Subcutaneous abdominal adipose tissue (tissue), 5 donors: ENCODE data around the gene NCOA6.

Experiments used
- H3K27ac ChIP-seq: one replicate; pipeline ENCODE4 v1.7.0; 2013; ENCODE audit warnings: low read depth, mild to moderate bottlenecking, inconsistent platforms, low read length, moderate library complexity
- H3K27me3 ChIP-seq, 5 donors: one replicate each; pipeline ENCODE4 v1.7.0; 2013; ENCODE audit warnings: low read length in 5 of 5, inconsistent platforms in 1 of 5; ENCODE audit not compliant: control insufficient read depth in 5 of 5, insufficient read depth in 4 of 5
- H3K36me3 ChIP-seq, 5 donors: one replicate each; pipeline ENCODE4 v1.7.0; 2013; ENCODE audit warnings: low read length in 5 of 5; ENCODE audit not compliant: control insufficient read depth in 5 of 5, insufficient read depth in 5 of 5
- H3K4me1 ChIP-seq, 5 donors: one replicate each; pipeline ENCODE4 v1.7.0; 2013; ENCODE audit warnings: low read length in 5 of 5, mild to moderate bottlenecking in 3 of 5, moderate library complexity in 1 of 5; ENCODE audit not compliant: control insufficient read depth in 5 of 5, insufficient read depth in 5 of 5
- H3K4me3 ChIP-seq, 5 donors: one replicate each; pipeline ENCODE4 v1.7.0; 2013; ENCODE audit warnings: low read length in 5 of 5, low read depth in 1 of 5
- H3K9ac ChIP-seq, 5 donors: one replicate each; pipeline ENCODE4 v1.7.0; 2013; ENCODE audit warnings: low read length in 5 of 5, mild to moderate bottlenecking in 4 of 5, moderate library complexity in 3 of 5
- H3K9me3 ChIP-seq, 5 donors: one replicate each; pipeline ENCODE4 v1.7.0; 2013; ENCODE audit warnings: low read length in 5 of 5; ENCODE audit not compliant: control insufficient read depth in 5 of 5
- donor health status: healthy.
- donor health status: healthy.
- donor health status: healthy.
- donor health status: healthy.
- donor health status: healthy.

Gene NCOA6

DNA sequence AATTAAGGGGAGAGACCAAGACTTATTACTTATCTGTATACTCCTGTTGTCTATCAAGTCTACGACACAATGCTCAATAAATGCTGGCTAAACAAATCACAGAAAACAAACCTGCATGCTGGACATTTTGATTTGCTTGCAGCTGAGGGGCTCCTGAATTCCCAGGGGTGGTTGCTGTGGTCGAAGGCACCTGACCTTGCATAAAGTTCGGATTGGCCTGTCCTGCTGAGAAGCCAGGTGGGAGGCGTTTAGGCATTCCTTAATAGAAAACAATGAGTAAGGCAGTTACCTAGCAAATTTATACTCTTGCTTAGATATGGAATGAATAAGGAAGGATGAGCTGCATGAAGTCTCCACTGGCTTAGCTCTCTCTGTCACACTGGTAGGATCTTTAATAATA lies 70.8 kb downstream of the NCOA6 start:
- Histone ChIP-seq H3K9me3 (no peaks in the 10 kb centered on the region), H3K9ac (no peak overlapping the region), H3K4me1 (peaks cover 0 to 5% (median 0%) of the 10 kb centered on the region in 5 donors), H3K36me3 (peaks cover 38 to 92% (median 72%) of the 10 kb centered on the region in 5 donors), H3K27ac (no peak overlapping the region), H3K4me3 (no peak overlapping the region), H3K27me3 (no peaks in the 10 kb centered on the region)

GRCh38 chr20:34753706-34754461 lies 71.6 kb downstream of the NCOA6 start:
- Histone ChIP-seq H3K36me3 (peaks cover 36 to 92% (median 77%) of the 10 kb centered on the region in 5 donors), H3K27ac (no peak overlapping the region), H3K27me3 (no peaks in the 10 kb centered on the region), H3K9ac (no peak overlapping the region), H3K4me3 (no peak overlapping the region), H3K4me1 (peaks cover 0 to 5% (median 0%) of the 10 kb centered on the region in 5 donors), H3K9me3 (no peaks in the 10 kb centered on the region)

DNA sequence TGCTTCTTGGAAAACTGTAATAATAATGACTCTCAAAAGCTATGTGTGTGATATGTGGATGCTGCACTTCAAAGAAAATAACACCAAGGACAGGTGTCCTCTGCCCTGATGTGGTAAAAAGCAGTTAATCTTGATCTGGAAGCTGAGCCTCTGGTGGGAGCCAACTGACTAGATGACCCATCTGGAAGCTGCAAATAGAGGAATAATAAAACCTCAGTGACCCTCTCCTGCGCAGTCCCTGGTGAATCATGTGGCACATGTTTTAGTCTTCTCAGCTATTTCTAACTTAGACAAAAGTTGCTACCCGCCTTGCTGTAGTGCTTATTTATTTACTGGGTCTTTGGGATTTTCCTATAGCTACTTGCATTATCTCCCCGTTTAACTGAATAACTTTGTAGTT lies 74.0 kb downstream of the NCOA6 start:
- no peak overlapping the region for H3K27ac ChIP-seq
- H3K36me3 ChIP-seq = peaks cover 29 to 83% (median 61%) of the 10 kb centered on the region in 5 donors
- H3K4me1 ChIP-seq = peaks cover 0 to 5% (median 0%) of the 10 kb centered on the region in 5 donors
- H3K4me3 ChIP-seq = no peak overlapping the region
- H3K9ac ChIP-seq = no peak overlapping the region
- no peaks in the 10 kb centered on the region for H3K27me3 ChIP-seq
- H3K9me3 ChIP-seq = no peaks in the 10 kb centered on the region

GRCh38 chr20:34750484-34750883 lies 75.0 kb downstream of the NCOA6 start:
- Histone ChIP-seq H3K27me3 (no peaks in the 10 kb centered on the region), H3K27ac (no peak overlapping the region), H3K4me1 (peaks cover 0 to 7% (median 0%) of the 10 kb centered on the region in 5 donors), H3K9me3 (no peaks in the 10 kb centered on the region), H3K36me3 (peaks cover 24 to 84% (median 65%) of the 10 kb centered on the region in 5 donors), H3K9ac (no peak overlapping the region), H3K4me3 (no peak overlapping the region)

- H3K36me3 ChIP-seq = peaks cover 26 to 82% (median 56%) of the 10 kb centered on the region in 5 donors
- peaks cover 0 to 10% (median 0%) of the 10 kb centered on the region in 5 donors for H3K4me1 ChIP-seq
- H3K9me3 ChIP-seq = no peaks in the 10 kb centered on the region
- H3K4me3 ChIP-seq = no peak overlapping the region
- H3K27me3 ChIP-seq = no peaks in the 10 kb centered on the region
- H3K9ac ChIP-seq = no peak overlapping the region
- no peak overlapping the region for H3K27ac ChIP-seq
Observed at GRCh38 chr20:34748709-34749108, 76.7 kb downstream of the NCOA6 start.

GRCh38 chr20:34747479-34747878 lies 78.0 kb downstream of the NCOA6 start:
- H3K36me3 ChIP-seq = peaks cover 27 to 85% (median 65%) of the 10 kb centered on the region in 5 donors
- no peak overlapping the region for H3K9ac ChIP-seq
- no peaks in the 10 kb centered on the region for H3K27me3 ChIP-seq
- no peak overlapping the region for H3K4me3 ChIP-seq
- no peak overlapping the region for H3K27ac ChIP-seq
- H3K9me3 ChIP-seq = no peaks in the 10 kb centered on the region
- peaks cover 0 to 10% (median 0%) of the 10 kb centered on the region in 5 donors for H3K4me1 ChIP-seq

DNA sequence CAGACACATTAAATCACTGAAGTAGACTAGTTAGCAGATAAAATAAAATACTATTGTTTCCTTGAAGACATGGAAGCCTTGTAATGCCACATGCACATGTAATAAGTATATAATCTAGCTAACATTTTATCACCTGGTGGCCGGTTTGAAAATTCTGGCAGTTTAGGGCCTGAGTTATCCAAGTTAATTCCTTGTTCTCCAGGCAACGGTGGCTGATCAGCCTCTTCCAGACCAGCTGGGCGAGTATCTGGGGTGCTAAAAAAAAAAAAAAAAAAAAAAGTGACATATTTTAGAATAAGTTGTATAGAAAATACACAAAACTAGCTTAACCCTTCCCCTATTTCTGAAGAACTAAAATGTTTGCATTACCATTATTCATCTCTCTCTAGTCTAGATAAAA lies 78.8 kb downstream of the NCOA6 start:
- peaks cover 25 to 85% (median 66%) of the 10 kb centered on the region in 5 donors for H3K36me3 ChIP-seq

GRCh38 chr20:34744847-34745246 lies 80.6 kb downstream of the NCOA6 start:
- Histone ChIP-seq H3K36me3 (peaks cover 23 to 86% (median 70%) of the 10 kb centered on the region in 5 donors), H3K27ac (no peak overlapping the region), H3K9ac (no peak overlapping the region), H3K9me3 (no peaks in the 10 kb centered on the region), H3K4me1 (peaks cover 0 to 10% (median 0%) of the 10 kb centered on the region in 5 donors), H3K27me3 (no peaks in the 10 kb centered on the region), H3K4me3 (no peak overlapping the region)

More for the DNA sequence above, 78.8 kb downstream of the NCOA6 start:
- Histone ChIP-seq H3K9ac (no peak overlapping the region), H3K27me3 (no peaks in the 10 kb centered on the region), H3K27ac (no peak overlapping the region), H3K4me1 (peaks cover 0 to 10% (median 0%) of the 10 kb centered on the region in 5 donors), H3K9me3 (no peaks in the 10 kb centered on the region), H3K4me3 (no peak overlapping the region)

- no peaks in the 10 kb centered on the region for H3K9me3 ChIP-seq
- H3K27ac ChIP-seq = no peak overlapping the region
- H3K36me3 ChIP-seq = peaks cover 26 to 83% (median 65%) of the 10 kb centered on the region in 5 donors
- no peak overlapping the region for H3K4me3 ChIP-seq
- H3K27me3 ChIP-seq = no peaks in the 10 kb centered on the region
- H3K9ac ChIP-seq = no peak overlapping the region
- peaks cover 0 to 10% (median 0%) of the 10 kb centered on the region in 5 donors for H3K4me1 ChIP-seq
Observed at GRCh38 chr20:34744340-34744739, 81.1 kb downstream of the NCOA6 start.

DNA sequence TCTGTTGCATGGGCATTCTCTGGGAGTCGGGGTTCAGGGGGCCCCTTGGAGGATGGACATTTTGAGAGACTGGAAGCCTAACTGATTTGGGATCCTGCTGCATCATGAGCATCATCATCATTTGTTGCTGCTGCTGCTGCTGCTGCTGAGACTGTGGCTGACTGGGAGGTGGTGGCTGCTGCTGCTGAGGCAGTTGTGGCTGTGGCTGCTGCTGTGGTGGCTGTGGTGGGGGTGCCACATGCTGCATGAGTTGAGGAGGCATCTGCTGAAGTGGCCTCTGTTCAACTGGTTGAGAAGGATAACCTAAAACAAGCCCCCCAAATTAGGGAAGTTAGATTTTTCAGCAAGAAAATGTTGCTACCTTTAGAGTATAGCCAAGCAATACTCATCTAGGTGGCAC lies 82.4 kb downstream of the NCOA6 start:
- no peaks in the 10 kb centered on the region for H3K27me3 ChIP-seq
- peaks cover 0 to 10% (median 0%) of the 10 kb centered on the region in 5 donors for H3K4me1 ChIP-seq
- peaks cover 28 to 86% (median 60%) of the 10 kb centered on the region in 5 donors for H3K36me3 ChIP-seq
- no peak overlapping the region for H3K4me3 ChIP-seq
- no peaks in the 10 kb centered on the region for H3K9me3 ChIP-seq
- no peak overlapping the region for H3K27ac ChIP-seq
- H3K9ac ChIP-seq = no peak overlapping the region
